AG09319 (cell line): Measurements from ENCODE around the gene PDCD7.
A peak's percentile ranks its signal among the peaks of the same experiment; 100 is the strongest.

ENCODE experiments used
- DNase-seq: peaks from one replicate; pipeline ENCODE4 v3.0.0-alpha.2; 2010; ENCODE audit warnings: low read depth; ENCODE audit errors: extremely low read depth
- CTCF ChIP-seq: IDR thresholded peaks from 2 replicates; pipeline ENCODE4 v1.5.1; 2011; ENCODE audit warnings: low read depth, mild to moderate bottlenecking, inconsistent platforms, low read length, moderate library complexity

PDCD7 gene

GRCh38 chr15:65068403-65068788 is 65.2 kb downstream of the PDCD7 start:
- TF ChIP-seq CTCF: no peak
- peak; percentile 51 for DNase-seq

DNA sequence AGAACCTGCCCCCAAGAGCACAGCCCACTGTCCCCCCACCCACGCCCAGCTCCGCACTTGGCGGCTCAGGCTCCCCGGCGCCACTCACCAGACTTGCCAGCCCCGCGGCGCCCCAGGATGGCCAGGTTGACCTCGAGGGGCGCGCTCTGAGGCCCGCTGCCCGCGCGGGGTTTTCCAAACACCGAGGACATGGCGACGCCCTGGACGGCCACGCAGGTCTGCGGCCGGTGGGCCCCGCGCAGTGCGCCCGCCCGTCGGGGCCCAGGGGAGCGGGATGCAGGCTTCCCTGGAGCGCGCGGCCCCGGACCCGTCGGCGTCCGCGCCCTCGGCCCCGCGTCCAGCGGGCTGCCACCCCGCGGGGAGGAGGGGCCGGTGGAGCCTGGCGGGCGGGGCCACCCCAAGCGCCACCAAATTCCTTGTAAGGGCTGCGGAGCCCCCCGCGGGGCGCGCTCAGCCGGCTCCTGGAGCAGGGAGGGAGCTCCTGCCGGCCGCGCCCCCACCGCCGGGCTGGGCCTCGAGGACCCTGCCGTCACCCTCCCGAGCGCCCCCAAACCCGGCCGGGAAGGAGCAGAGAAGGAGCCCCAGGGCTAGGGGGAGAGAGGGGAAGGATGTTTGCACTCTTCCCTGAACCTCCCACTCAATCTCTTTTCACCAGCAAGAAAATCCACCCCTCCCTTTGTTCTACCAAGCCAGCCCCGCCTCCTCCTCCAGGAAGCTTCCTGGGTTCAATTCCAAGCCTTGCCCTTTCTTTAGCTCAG is 65.8 kb downstream of the PDCD7 start, which contains the start of gene RASL12:
TSS of gene RASL12 (minus strand) at position 347 of the 758 bp plus-strand sequence. CDS start at position 191, 156 bp downstream.
- DNase-seq: no peak
- no peak for TF ChIP-seq CTCF
